Measurements from ENCODE around the gene LHCGR.
"Not testable (repeated sequence)": the region's sequence is repeated elsewhere in the genome, so short reads cannot be mapped to it uniquely, and the experiment has no call there.

LHCGR gene

DNA sequence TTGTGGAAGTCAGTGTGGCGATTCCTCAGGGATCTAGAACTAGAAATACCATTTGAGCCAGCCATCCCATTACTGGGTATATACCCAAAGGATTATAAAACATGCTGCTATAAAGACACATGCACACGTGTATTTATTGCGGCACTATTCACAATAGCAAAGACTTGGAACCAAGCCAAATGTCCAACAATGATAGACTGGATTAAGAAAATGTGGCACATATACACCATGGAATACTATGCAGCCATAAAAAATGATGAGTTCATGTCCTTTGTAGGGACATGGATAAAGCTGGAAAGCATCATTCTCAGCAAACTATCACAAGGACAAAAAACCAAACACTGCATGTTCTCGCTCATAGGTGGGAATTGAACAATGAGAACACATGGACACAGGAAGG is 16.3 kb downstream of the LHCGR start:
- DNase-seq, result not testable (repeated sequence)

DNA sequence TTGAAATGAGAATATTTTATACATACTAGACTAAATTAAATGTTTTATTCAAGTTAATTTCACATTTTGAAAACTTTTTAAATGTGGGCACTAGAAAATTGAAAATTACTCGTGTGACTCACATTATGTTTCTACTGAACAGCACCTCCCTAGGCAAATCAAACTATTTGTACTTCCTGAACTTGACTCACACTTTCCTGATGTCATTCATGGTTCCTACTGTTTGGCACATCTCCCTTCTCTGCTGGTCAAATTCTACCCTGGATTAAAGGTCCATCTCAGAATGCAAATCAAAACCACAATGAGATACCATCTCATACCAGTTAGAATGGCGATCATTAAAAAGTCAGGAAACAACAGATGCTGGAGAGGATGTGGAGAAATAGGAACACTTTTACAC is 16.7 kb downstream of the LHCGR start:
- no peak for DNase-seq

DNA sequence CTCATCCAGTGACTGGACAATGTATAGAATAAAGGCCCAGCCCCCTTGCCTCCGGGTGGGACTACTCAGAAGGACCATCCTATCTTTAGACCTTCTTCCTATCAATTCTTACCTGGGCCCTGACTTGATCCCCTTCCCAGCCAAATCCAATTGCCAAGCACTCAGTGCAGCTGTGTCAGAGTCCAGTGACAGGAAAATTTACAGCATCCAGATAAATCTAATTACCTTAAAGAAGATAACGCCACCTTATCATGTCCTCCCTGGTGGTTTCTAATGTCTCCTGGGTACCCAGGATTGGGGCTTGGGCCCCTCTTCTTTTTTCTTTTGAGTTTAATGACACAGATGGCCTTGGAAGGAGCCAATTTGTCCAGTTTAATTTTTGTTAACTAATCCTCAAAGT is 19.3 kb downstream of the LHCGR start:
- no peak for DNase-seq

DNA sequence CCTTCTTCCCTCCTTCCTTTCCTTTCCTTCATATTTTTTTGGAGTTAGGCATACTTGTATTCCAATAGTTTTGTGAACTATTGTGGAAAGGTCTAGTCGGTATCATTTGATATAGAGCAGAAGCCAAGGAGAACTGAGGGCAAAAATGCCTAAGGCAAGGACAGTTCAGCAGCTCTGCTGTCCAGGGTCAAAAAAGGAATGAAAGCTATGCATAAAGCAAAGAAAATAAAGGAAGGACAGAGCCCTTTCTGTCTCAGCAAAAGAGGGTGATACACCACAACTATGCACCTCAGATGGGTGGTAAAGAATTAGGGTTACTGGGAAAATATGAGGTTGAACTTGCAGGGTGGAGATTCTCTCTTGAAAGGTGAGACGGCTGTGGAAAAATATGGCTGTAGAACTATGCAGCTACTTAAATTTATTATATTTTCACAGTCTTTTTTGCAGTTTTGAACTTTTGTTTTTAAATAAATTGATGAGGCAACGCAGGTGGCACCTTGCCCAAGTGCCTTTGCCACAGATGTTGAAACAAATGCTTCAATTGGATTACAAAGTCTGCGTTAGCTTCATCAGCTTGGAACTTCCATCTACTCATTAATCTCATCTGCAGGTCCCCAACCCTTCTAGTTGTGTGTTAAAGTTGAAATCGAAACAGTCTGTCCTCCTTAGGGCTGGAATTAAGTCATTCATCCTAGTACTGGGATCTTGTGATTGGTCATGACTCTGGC is 20.8 kb downstream of the LHCGR start:
- DNase-seq, result no peak

DNA sequence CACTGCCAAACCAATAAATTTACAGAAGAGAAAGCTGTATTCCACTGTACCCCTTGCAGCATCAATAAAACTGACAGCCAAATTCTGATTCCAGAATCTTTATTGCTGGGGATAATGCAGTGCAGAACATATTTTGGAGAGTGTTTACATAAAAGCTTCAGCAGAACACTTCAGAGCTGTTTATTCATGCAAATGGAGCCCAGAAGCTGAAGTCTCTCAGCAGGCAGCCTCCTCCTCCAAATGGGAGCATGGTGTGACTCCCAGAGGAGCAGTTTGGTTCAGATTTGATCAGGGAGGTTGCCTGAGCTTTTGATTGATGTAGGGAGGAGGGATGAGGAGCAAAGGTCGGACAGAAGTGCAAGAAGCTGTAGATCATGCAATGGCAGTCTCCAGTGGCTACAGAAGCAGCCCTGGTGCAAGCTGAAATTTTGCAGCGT is 22.4 kb downstream of the LHCGR start:
- DNase-seq, result no peak

DNA sequence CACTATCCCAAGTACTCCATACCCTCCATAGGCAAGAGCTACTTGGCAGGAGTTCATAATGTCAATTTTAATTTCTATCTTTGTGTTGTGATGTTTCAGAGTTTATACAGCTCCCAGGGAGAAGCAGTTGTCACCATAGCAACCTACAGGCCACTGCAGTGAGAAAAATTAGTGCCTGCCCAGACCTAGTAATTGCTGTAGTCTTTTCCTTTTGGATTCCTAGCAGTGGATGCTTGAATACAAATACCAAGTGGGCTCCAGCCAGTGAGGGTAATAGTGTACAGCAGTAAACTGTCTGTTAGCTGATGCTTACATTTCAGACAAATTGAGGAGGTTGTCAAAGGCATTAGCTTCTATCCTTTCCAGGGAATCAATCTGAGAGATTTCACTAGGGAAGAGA is 26.7 kb downstream of the LHCGR start:
- no peak for DNase-seq

DNA sequence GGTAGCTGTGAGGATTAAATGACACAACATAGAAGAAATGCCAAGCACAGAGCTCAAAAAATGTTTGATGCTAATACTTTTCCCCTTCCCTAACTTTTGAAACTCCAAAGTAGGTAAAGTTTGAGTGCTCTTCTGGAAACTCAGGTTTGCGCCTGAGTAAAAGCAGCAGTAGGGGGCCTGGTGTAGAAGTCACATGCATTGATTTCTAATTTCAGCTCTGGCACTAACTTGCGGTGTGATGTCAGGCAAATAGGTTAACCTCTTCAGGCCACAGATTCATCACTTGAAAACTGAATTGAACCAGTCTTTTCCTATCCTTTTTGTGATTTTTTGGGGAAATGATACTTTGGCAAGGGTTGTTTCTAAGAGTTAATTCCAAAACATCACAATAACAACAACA is 27.2 kb downstream of the LHCGR start:
- no peak for DNase-seq

DNA sequence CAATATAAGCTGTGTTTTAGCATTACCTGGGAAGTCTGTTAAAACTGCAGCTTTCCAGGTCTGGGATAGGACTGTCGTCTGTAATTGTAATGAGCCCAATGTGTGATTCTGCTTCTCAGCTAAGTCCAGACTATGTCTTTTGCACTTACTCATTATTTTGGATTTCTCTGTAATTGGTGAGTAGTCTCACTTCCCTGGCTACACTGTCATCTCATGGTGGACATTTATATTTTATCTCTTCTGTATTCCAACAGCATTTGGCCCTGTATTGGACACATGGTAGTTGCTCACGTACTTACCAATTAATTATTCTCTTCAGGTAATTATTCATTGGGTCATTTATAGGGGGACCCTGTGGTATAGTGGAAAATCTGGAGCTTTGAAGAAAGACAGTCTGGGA is 28.0 kb downstream of the LHCGR start:
- DNase-seq, result no peak

DNA sequence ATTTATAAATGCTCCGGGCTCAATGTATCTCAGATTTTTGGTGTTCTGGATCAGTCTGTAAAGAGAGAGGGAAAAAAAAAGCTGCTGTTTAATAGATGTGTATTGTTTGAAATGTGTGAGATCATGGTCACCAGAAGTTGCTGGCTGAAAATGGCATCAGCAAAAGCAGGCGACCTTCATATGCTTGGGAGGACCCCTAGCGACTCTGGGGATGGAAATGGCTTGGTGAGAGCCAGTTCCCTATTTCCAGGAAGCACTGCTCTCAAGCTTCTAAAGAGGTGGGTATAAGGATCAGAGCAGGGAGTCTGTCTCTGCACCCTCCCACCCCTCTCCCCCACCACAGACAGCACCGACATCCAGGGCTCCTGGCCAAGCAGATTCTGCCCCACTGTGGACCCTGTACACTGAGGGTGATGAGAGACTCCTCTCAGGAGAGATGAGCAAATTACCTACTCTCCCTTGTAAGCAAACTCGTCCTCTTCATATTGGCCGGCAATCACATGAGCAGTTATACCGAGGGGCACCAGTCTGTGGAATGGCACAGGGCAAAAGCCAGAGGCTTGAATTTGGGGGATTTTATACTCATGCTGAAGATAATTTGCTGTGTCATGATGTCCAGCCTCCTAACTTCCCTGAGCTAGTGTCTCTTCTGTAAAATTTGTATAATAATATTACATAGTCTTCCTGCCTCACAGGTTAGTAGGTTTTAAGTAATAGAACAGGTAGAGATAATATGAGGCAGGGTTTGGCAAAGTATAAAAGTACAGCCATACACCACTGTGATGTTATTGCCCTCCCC is 29.6 kb downstream of the LHCGR start:
- DNase-seq, result no peak

DNA sequence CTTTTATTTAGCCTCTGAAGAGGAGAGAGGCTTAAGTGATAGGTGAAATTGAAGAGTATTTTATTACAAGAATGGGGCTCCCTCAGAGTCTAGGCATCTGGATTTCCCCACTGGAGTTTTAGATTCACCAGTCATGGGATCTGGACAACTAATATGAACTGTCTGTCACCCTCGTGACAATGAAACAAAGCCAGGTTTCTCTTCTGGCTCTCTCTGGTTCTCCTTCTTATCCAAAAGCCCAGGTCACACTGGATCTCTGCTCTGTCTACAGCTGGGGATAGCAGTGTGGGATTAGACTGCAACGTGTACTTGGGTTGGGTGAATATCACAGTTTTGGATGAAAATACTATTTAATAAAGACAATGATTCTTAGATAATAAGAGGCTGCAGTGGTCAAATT is 31.2 kb downstream of the LHCGR start:
- no peak for DNase-seq

DNA sequence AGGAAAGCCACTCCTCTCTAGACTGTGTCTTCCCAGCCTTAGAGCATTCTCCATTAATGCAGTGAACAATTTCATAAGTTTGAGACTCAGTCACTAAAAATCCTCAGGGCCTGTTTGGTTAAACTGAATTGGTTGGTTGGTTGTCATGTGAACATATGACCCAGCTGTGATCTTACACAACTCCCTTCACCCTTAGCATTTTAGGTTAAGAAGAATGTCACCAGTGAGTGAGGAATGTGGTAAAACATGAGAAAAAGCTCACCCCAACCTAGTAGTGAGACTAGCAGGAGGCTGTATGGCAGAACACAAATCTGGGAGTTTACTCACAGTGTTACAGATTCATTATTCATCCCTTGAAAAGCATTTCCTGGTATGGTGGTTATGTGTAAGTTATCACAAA is 32.4 kb downstream of the LHCGR start:
- no peak for DNase-seq

DNA sequence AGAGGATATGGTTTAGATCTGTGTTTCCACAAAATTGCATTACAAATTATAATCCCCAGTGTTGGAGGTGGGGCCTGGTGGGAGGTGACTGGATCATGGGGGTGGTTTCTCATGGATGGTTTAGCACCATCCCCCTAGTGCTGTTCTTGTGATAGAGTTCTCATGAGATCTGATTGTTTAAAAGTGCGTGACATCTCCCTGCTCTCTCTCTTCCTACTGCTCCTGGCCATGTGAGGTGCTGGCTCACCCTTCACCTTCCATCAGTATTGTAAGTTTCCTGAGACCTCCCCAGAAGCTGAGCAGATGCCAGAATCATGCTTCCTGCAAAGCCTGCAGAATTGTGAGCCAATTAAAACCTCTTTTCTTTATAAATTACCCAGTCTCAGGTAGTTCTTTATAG is 33.1 kb downstream of the LHCGR start:
- DNase-seq, result no peak

DNA sequence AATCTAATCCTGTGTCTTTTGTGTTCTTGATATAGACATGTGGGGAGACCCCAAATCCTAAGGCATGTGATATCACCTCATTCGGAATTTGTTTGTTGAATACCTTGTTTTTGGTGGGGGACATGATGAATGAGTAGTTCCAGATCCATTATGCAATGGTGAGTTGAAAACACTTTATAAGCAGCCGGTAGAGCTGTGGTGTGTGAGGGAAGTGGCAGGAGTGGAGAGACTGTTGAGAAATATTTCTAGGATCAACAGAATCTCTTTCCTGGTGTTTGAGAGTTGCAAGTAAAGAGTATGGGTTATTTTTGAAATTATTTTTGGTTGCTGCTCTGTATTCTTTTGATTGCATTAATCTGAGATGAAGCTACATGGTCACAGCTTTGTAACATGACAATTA is 34.4 kb downstream of the LHCGR start:
- no peak for DNase-seq

DNA sequence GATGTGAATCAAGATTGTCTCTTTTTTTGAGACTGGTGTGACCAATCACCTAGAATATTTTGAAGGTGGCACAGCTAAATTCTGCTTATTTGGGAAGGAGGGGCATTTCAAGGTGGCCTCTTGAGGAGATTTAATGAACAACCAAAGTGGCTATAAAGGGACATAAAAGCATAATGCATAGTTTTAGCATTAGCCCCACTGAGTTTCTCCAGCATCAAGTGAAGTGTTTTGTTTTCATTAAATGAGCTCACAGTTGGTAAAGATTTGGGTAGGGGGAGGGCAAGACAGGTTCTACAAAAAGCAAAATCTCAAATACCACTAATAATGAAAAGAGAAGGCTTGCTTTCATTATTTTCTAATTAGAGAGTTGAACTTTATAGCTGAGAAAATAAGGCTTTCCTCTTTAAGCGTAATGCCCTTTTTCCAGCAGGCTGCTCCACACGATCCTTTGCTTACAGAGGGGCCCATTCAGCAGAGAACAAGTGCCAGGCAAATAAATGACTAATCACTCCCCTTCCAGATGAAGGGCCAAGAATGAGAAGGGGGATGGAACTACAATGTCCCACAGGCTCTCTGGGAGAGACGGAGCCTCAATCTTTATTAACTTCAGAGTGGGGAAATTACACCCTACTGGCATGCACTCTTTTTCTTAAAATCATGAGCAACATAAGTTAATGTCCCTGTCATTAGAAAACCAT is 35.9 kb downstream of the LHCGR start:
- no peak for DNase-seq

DNA sequence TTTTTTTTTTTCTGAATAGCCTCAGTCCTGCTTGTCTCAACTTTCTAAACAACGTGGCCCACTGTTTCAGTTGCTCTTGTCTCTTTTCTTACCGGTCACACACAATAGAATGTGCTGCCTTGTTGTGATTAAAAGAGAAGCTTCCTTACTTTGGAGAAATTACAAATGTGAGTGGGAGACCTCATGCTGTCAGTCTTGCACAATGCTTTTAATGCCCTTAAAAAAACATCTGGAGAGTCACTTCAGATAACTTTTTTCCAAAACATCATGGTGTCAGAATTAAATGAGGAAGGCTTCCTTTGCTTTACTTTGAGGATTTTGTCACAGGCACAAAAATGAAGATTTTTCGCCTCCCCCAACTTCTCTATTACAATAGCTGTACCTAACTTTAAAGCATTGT is 37.7 kb downstream of the LHCGR start:
- DNase-seq, result no peak

DNA sequence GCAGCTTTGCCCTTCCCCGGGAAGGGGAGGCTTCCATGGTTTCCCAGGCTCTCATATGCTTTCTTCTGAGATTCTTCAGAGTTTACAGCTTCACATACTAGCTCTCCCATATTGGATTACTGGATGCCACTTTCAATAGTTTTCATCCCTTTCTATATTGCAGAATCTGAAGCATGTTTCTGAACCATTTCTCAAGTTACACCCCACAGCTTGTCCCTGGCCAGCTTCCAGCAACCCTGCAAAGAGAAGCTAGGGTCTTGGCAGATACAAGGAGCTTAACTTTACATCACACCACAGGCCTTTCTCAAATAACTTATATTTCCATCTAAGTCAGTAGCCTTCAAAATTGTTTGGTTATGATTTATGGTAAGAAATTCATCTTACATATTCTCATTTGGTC is 39.6 kb downstream of the LHCGR start:
- DNase-seq, result no peak

DNA sequence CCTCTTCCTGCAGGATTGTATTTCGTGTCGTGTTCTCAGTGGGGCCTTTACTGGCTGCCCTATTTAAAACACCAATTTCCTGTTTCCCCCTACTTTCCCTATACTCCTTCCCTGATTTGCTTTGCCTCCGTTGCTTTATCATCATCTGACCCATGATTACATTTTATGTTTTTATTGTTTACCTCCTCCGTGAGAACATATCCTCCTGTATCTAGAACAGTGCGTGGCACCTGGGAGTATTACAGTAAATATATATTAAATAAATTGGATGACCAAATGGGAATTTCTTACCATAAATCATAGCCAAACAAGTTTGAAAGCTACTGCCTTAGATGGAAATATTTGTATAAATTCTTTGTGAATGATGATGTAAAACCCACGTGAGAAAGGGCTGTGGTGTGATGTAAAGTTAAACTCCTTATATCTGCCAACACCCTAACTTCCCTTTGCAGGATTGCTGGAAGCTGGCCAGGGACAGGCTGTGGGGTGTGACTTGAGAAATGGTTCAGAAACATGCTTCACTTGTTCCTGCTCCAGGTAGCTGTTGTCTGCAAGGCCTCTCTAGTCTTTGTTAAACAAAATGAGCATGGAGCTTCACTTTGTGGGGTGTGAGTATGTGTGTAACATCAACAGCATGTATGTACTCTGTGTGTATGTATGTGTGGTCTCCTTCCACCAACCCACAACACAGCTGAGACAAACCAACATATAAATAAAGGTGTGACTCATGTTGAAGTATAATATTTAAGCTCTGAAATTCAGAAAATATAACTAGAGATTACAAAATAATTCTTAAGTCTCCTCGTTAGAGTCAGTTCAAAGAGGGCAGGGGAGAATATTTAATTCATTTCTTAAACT is 40.3 kb downstream of the LHCGR start:
- DNase-seq, result no peak

DNA sequence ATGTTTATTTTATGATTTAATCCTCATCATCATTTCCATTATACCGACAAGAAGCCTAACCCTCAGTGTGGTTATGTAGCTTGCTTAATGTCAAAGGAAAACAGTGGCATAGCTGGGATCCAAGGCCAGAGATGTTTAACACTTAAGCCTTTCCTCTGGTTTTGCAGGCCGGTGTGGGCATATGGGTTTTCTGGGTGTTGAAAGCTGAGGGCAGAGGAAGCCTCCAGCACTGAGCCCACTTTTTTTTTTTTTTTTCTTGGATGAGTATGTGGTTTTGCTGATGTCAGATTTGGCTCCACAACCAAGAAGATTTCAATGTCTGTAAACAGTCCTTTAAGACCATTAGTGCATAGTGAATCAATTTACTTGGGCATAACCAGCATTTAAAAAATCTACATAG is 41.3 kb downstream of the LHCGR start:
- DNase-seq, result no peak

DNA sequence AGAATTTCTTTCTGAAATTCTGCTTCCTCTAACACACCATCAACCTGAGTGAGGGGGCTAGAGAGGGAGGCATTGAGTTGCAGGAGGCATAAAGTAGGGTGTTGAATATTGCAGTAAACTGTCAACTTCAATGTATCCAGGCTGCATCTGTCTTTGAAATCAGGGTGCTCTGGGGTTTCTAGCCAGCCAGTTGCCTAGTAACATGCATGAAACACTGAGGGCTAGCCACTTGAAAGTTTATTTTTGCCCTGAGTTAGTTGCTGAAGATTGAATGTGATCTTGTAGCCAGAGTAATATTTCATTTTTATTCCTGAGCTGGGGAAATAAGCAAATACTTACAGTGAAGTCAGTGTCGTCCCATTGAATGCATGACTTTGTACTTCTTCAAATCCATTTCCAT is 41.9 kb downstream of the LHCGR start:
- no peak for DNase-seq

DNA sequence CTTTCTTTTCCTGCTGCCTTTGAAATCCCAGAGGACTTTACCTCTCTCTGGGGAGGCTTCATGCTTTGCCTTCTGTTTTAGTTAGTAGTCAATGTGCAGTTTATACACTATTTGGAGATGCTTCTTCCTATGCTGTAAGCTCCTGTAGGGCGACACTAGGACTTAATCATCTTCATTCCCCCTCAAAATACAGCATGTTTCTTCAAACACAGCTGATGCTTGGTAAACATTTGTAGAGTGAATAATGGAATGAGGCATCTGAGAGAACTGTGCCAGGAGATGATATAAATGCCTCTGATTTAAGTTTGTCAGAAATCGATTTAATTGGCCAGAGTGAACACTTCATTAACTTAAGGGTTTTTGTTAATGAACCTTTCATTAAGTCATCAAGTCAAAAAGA is 43.4 kb downstream of the LHCGR start:
- DNase-seq, result no peak

DNA sequence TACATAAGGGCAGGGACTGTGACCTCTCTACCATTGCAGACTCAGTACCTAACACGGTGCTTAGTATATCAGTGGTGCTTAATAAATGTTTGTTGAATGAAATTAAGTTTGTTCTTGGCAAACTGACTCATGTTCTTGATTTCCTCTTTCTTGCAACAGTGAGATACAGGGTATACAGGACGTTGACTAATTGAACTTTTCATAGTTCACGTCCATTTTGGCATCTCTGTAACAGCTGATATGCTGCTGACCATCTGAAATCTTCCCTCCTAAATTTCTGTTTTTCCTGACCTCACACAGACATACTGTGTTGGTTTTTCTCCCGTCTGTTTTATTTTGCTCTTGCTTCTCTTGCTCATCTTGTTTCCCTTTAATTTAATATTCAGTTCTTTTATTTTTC is 44.2 kb downstream of the LHCGR start:
- DNase-seq, result no peak

DNA sequence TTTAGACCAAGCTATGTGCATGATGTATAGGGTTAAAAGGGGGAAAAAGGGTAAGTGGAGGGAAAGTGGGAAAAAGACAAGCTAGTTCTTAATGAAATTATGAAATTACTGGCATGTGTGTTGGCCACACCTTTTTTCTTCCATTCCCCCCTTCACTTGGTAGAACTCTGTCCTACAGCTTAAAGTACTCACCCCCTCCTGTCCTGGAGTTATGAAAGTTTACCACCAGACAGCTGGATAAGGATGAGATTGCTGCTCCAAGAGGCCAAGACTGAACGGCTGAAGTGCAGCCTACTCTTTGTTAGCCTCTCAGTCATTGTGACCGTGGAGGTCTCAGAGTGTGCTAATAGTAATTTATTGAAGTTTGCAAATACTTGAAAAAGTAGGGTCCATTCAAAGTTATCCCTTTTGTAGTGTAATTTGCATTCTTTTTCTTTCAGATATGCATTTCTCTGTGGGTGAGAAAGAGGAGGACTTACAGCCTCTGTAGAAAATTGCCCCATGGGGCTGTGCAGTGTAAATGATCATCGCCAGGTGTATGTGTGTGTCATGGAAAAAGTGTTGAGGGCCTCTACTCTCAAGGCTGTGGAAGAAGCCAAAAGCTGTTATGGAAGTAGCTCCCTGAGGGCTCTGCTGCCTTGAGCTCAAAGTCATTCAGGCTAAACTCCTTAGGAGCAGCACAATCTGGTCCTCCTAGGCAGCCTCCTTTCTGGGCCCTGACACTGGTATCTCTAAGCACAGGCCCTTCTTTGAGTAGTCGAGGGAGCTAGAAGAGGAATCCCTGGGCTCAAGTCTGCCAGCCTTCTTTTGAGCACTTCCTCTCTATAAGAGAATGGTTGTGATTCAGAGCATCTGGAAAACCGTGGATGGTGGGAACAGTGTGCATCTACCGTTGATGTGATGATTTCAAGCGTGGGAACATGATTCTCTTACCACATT is 46.2 kb downstream of the LHCGR start:
- no peak for DNase-seq

Measured in stimulated activated naive CD4-positive, alpha-beta T cell treated with Interleukin-2 at 50 U/mL for 16 hours (primary cell).